DND-41 (cell line): ENCODE data around the gene AP1M1.

Experiments used
- ATAC-seq: fragments of 200-7000 bp; cut with Tn5 transposase; 3 replicates; pipeline ENCODE4 v1.9.1; 2021; ENCODE audit warnings: low read depth; ENCODE audit not compliant: insufficient read depth
- DNase-seq: peaks from one replicate; pipeline ENCODE4 v3.0.0-alpha.2; 2020
- H2AFZ ChIP-seq: 2 replicates; pipeline ENCODE4 v1.6.0; 2012; ENCODE audit warnings: low read depth, low read length
- H3K27ac ChIP-seq: 2 replicates; pipeline ENCODE4 v1.5.1; 2012; ENCODE audit warnings: low read length, inconsistent platforms
- H3K27me3 ChIP-seq: fragments of 200-600 bp; sonication (generic); 2 replicates; pipeline ENCODE4 v1.6.0; 2012; ENCODE audit warnings: low read length, mild to moderate bottlenecking, inconsistent platforms; ENCODE audit not compliant: insufficient read depth, poor library complexity
- H3K36me3 ChIP-seq: 2 replicates; pipeline ENCODE4 v1.5.1; 2012; ENCODE audit warnings: low read length, inconsistent platforms; ENCODE audit not compliant: insufficient read depth
- H3K4me1 ChIP-seq: 2 replicates; pipeline ENCODE4 v1.5.1; 2012; ENCODE audit warnings: mild to moderate bottlenecking, low read length; ENCODE audit not compliant: insufficient read depth
- H3K4me2 ChIP-seq: 2 replicates; pipeline ENCODE4 v1.6.0; 2012; ENCODE audit warnings: mild to moderate bottlenecking, moderate library complexity, low read length, inconsistent platforms; ENCODE audit not compliant: insufficient read depth
- H3K4me3 ChIP-seq, 2 experiments: fragments of 200-600 bp in 1 of 2; shearing (Covaris generic) in 1 of 2; 2 replicates each; pipeline ENCODE4 v1.5.1; 2012 to 2016; ENCODE audit warnings: inconsistent platforms in 2 of 2, low read length in 2 of 2, mild to moderate bottlenecking in 2 of 2, low read depth in 1 of 2, moderate library complexity in 1 of 2
- H3K79me2 ChIP-seq: 2 replicates; pipeline ENCODE4 v1.6.0; 2012; ENCODE audit warnings: low read length, inconsistent platforms; ENCODE audit not compliant: insufficient read depth
- H3K9ac ChIP-seq: 2 replicates; pipeline ENCODE4 v1.6.0; 2012; ENCODE audit warnings: low read depth, mild to moderate bottlenecking, inconsistent platforms, low read length, moderate library complexity
- H3K9me3 ChIP-seq: 2 replicates; pipeline ENCODE4 v1.5.1; 2012; ENCODE audit warnings: low read length, moderate library complexity, mild to moderate bottlenecking, inconsistent platforms; ENCODE audit not compliant: insufficient read depth, severe bottlenecking
- H4K20me1 ChIP-seq: 2 replicates; pipeline ENCODE4 v1.6.0; 2012; ENCODE audit warnings: low read length; ENCODE audit not compliant: insufficient read depth
- CTCF ChIP-seq: IDR thresholded peaks from 2 replicates; pipeline ENCODE4 v1.5.1; 2012; ENCODE audit warnings: borderline replicate concordance, low read length, moderate library complexity, mild to moderate bottlenecking; ENCODE audit not compliant: poor library complexity, severe bottlenecking; ENCODE audit errors: extremely low read depth
- EZH2 ChIP-seq: IDR thresholded peaks from 3 replicates; pipeline ENCODE4 v1.6.1; 2012; ENCODE audit warnings: borderline replicate concordance, low read depth, mild to moderate bottlenecking, moderate library complexity, low read length, inconsistent platforms; ENCODE audit not compliant: severe bottlenecking

Gene AP1M1

GRCh38 chr19:16227837-16228636 is 30.3 kb downstream of the AP1M1 start:
- 0 out of 2 replicates have a peak, but pooled peaks cover 2% of the 10 kb centered on the region for H3K79me2 ChIP-seq
- no peaks in the 10 kb centered on the region for H3K27me3 ChIP-seq
- no peak overlapping the region for H3K4me2 ChIP-seq
- no peak overlapping the region for H3K9ac ChIP-seq
- ATAC-seq (no peak), DNase-seq (no peak)
- H3K4me3 ChIP-seq = no peak overlapping the region
- H3K4me1 ChIP-seq = no peaks in the 10 kb centered on the region
- no peak overlapping the region for H2AFZ ChIP-seq
- no peak overlapping the region for H3K27ac ChIP-seq
- peaks cover 28% of the 10 kb centered on the region for H4K20me1 ChIP-seq
- peaks cover 94% of the 10 kb centered on the region for H3K36me3 ChIP-seq
- no peaks in the 10 kb centered on the region for H3K9me3 ChIP-seq
- TF ChIP-seq EZH2 (no peak), CTCF (no peak)

GRCh38 chr19:16228637-16229321 is 31.1 kb downstream of the AP1M1 start:
- H3K4me2 ChIP-seq = no peak overlapping the region
- H3K4me1 ChIP-seq = no peaks in the 10 kb centered on the region
- TF ChIP-seq EZH2 = no peak
- TF ChIP-seq CTCF = no peak

GRCh38 chr19:16229322-16229641 is 31.6 kb downstream of the AP1M1 start:
- Histone ChIP-seq H3K4me3 (no peak overlapping the region), H3K9me3 (no peaks in the 10 kb centered on the region), H3K4me1 (no peaks in the 10 kb centered on the region), H3K27me3 (no peaks in the 10 kb centered on the region), H2AFZ (no peak overlapping the region), H4K20me1 (peaks cover 20% of the 10 kb centered on the region), H3K79me2 (no peaks in the 10 kb centered on the region), H3K9ac (no peak overlapping the region), H3K27ac (no peak overlapping the region), H3K4me2 (no peak overlapping the region), H3K36me3 (peaks cover 94% of the 10 kb centered on the region)
- ATAC-seq (no peak), DNase-seq (no peak)
- no peak for TF ChIP-seq EZH2
- TF ChIP-seq CTCF = no peak

More at GRCh38 chr19:16228637-16229321, 31.1 kb downstream of the AP1M1 start:
- Histone ChIP-seq H3K9ac (no peak overlapping the region), H2AFZ (no peak overlapping the region), H3K79me2 (no peaks in the 10 kb centered on the region), H3K4me3 (no peak overlapping the region), H3K27me3 (no peaks in the 10 kb centered on the region), H4K20me1 (peaks cover 26% of the 10 kb centered on the region), H3K27ac (no peak overlapping the region), H3K36me3 (peaks cover 94% of the 10 kb centered on the region), H3K9me3 (no peaks in the 10 kb centered on the region)
- DNase-seq = no peak
- ATAC-seq = no peak
